Fibroblast of villous mesenchyme (primary cell): ENCODE data around the gene CFAP20. TPM values are rescaled to one million over a fixed set of nuclear protein-coding genes. Genes with fewer than 3 reads are reported as not detected.
"Not testable (repeated sequence)": the region's sequence is repeated elsewhere in the genome, so short reads cannot be mapped to it uniquely, and the experiment has no call there.

Experiments used
- DNase-seq: peaks from one replicate; pipeline ENCODE4 v3.0.0-alpha.2; 2010; ENCODE audit warnings: low read depth
- H3K4me3 ChIP-seq: 2 replicates; pipeline ENCODE4 v1.5.1; 2011; ENCODE audit warnings: low read depth, mild to moderate bottlenecking, low read length
- CTCF ChIP-seq: IDR thresholded peaks from 2 replicates; pipeline ENCODE4 v1.5.1; 2012; ENCODE audit warnings: low read depth, mild to moderate bottlenecking, low read length; ENCODE audit not compliant: insufficient read depth
- total RNA-seq: library from RNA; depleted of rRNA; stranded (reverse); fragments of >200 nt; gene quantifications from 2 replicates; pipeline ENCODE4 v1.2.3, GENCODE V29; 2012

The CFAP20 gene
- total RNA-seq, 1 donor = 34.5 TPM

- DNase-seq = no peak
- H3K4me3 ChIP-seq = no peak overlapping the region
- no peak for TF ChIP-seq CTCF
Measured at GRCh38 chr16:58099097-58099955, 29.9 kb downstream of the CFAP20 start.

GRCh38 chr16:58098207-58099096 is 30.7 kb downstream of the CFAP20 start:
- no peak for DNase-seq
- TF ChIP-seq CTCF = no peak
- H3K4me3 ChIP-seq = no peak overlapping the region

DNA sequence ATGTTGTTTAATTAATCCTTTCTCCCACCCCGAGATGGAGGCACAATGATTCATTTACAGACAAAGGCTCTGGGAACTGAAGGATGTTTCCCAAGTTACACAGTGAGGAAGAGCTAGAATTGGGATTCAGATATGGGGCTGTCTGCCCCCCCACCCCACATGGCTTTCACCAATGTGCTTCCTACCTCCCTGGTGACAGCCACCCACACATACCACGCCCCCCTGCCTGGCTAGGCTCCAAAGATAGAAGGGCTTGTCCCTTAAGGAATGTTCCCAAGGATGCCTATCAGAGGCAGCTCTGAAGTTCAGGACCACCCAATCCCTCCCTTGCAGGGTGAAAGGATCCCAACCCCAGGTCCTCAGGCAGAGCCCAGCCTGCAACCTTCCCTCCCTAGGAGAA is 32.9 kb downstream of the CFAP20 start:
- H3K4me3 ChIP-seq = no peak overlapping the region
- no peak for DNase-seq
- TF ChIP-seq CTCF = no peak

DNA sequence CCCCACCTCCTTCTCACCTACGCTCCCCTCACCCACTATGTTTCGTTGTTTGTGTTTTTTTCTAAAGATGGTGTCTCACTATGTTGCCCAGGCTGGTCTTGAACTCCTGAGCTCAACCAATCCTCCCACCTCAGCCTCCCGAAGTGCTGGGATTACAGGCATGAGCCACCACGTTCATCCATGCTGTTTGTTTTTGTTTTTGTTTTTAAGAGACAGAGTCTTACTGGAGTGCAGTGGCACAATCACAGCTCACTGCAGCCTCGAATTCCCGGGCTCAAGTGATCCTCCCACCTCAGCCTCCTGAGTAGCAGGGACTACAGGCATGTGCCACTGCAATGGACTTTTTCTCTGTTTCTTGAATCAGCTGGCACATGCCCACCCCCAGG is 33.6 kb downstream of the CFAP20 start:
- not testable (repeated sequence) for H3K4me3 ChIP-seq

DNA sequence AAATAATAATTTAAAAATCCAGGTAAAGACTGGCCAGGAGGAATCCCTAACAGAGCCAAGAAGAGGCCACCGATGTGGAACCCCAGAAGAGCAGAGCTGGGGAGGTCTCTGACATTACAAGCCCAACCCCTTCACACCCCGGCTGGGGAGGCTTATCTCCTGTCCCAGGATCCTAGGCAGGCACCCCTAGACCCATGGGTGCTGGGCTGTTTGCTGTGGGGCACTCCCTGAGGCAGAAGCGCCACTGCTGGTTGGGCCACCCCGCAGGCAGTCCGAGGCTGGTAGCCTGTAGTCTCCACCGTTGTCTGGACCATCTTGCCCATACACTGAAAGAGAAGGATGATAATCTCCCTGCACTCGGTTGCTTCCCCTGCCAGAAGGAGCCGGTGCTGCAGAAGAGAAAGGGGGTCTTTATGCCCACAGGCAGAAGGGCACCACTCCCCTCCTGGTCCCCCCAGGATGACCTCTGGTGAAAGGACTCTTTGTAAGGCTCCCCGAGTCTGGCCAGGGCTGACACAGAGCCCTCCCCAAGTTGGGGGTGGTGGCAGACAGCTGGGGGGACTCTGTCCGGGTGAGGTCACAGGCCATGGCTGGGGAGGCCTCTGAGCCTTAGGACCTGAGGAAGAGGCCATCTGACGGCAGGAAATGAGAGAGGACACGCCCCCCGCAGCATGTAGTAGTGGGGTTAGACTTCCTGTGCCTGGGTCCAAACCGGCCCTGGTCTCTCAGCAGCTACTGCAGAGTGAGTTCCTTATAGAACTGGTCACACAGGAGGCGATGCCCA is 34.2 kb downstream of the CFAP20 start:
- TF ChIP-seq CTCF = no peak
- H3K4me3 ChIP-seq = no peak overlapping the region
- DNase-seq = no peak

More for the DNA sequence above, 33.6 kb downstream of the CFAP20 start:
- DNase-seq = not testable (repeated sequence)

DNA sequence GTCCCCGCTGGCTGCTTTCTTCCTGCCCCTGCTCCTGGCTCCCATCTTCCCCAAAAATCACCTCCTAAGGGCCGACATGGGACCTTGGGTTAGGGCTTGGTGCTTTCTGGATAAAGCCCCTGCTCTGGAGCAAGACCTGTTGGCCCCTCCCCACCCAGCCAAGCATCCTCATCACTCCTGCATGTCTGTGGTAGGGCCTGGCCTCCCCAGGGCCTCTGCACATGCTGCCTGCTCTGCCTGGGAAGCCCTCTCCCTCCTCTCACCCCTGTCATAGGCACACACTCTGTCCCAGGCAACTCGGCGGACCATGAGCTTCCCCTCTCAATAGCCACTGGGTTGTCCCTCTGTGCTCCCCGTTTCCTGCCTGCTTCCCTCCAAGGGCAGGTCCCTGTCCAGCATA is 35.2 kb downstream of the CFAP20 start:
- DNase-seq = no peak
- H3K4me3 ChIP-seq = no peak overlapping the region
- TF ChIP-seq CTCF = no peak

DNA sequence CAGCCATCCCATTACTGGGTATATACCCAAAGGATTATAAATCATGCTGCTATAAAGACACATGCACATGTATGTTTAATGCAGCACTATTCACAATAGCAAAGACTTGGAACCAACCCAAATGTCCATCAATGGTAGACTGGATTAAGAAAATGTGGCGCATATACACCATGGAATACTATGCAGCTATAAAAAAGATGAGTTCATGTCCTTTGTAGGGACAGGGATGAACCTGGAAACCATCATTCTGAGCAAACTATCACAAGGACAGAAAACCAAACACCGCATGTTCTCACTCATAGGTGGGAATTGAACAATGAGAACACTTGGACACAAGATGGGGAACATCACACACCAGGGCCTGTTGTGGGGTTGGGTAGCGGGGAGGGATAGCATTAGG is 38.8 kb downstream of the CFAP20 start:
- not testable (repeated sequence) for H3K4me3 ChIP-seq, DNase-seq
